ENCODE data around the gene NUP210. TPM values are rescaled to one million over a fixed set of nuclear protein-coding genes. Genes with fewer than 3 reads are reported as not detected.

The NUP210 gene
- total and polyA plus RNA-seq, 2 donors (not counting 3 experiments of a cell fraction or from before 2014, with no cell fraction given), result 0.14 to 0.84 TPM

GRCh38 chr3:13301286-13301987 is 118.7 kb downstream of the NUP210 start:
- no peaks in the 10 kb centered on the region for H3K27me3 ChIP-seq (ENCODE audit: control insufficient read depth in 2 of 2, insufficient read depth in 2 of 2, low read length in 2 of 2)
- no peaks in the 10 kb centered on the region for H4K20me1 ChIP-seq (replicated peaks; ENCODE audit: control insufficient read depth, extremely low read depth, insufficient read depth, low read length)
- POLR2A ChIA-PET, result no interaction called here
- CTCF ChIA-PET, result no interaction called here
- no peak overlapping the region for H3K4me3 ChIP-seq (replicated peaks in 1 of 3; ENCODE audit: insufficient read depth in 1 of 3, low read depth in 1 of 3, low read length in 3 of 3)
- FAIRE-seq (no peak), DNase-seq (ENCODE audit: low read depth, low spot score) (no peak)
- no peaks in the 10 kb centered on the region for H3K36me3 ChIP-seq (ENCODE audit: control insufficient read depth in 2 of 2, extremely low read depth in 1 of 2, insufficient read depth in 2 of 2, low read length in 2 of 2)
- no peak overlapping the region for H3K27ac ChIP-seq (ENCODE audit: insufficient read depth, low read depth, low read length)
- no peak overlapping the region for H3K9ac ChIP-seq (replicated peaks; ENCODE audit: extremely low read depth, insufficient read depth, low read length)
- H3K9me3 ChIP-seq (replicated peaks; ENCODE audit: control insufficient read depth, insufficient read depth, low read length), result no peaks in the 10 kb centered on the region
- H2AFZ ChIP-seq (ENCODE audit: low read depth, low read length), result no peak overlapping the region
- no TSS peak for BruUV-seq (replicated peaks)
- no peaks in the 10 kb centered on the region for H3K79me2 ChIP-seq (ENCODE audit: control insufficient read depth, insufficient read depth, low read length)
- dilution Hi-C loops (cut with MboI; ENCODE audit: extremely low pct_ligation_motif_present, low sequenced_read_pairs) (no loop called here), intact Hi-C loops (cut with micrococcal nuclease) (loop anchor here (5.0 kb wide), 1 partner anchor 151 kb away; no protein-coding TSS in a partner anchor)
- H3K4me1 ChIP-seq (ENCODE audit: control insufficient read depth, extremely low read depth, insufficient read depth, low read length), result no peaks in the 10 kb centered on the region
- H3K9me1 ChIP-seq (replicated peaks; ENCODE audit: control insufficient read depth, extremely low read depth, insufficient read depth, low read length), result no peaks in the 10 kb centered on the region
- H3K4me2 ChIP-seq (ENCODE audit: insufficient read depth, low read length), result no peak overlapping the region
- no peak for TF ChIP-seq JUN (IDR thresholded peaks at IDR 0.05; ENCODE audit: borderline replicate concordance, insufficient read depth, insufficient read length, low read depth)
- peak; percentile 45 for TF ChIP-seq FOS (IDR thresholded peaks at IDR 0.05; ENCODE audit: borderline replicate concordance, insufficient read depth, low read length)
- TF ChIP-seq POLR2A (IDR thresholded peaks at IDR 0.05; ENCODE audit: low read depth, low read length), result no peak
- no peak for TF ChIP-seq CTCF (IDR thresholded peaks at IDR 0.05; ENCODE audit: extremely low read depth in 1 of 2, insufficient read depth in 1 of 2, low read depth in 1 of 2, low read length in 2 of 2)

All from endothelial cell of umbilical vein (primary cell).